Stimulated activated memory B cell treated with anti-CD40 and anti-IgM and Interleukin-4, amounts not matched to agents 10 μg/mL and 1 μg/mL and 100 μg/mL, for 72 hours (primary cell): ENCODE results near the gene SLC7A1.

Experiments used
- ATAC-seq: fragments of 150-1000 bp; cut with Tn5 transposase; 2 replicates; pipeline ENCODE4 v1.10.0; 2021
- H3K27ac Mint-ChIP-seq: one replicate; pipeline ENCODE4 v1.8.0; 2022; ENCODE audit warnings: mild to moderate bottlenecking, mixed read lengths
- H3K27me3 Mint-ChIP-seq: one replicate; pipeline ENCODE4 v1.8.0; 2022; ENCODE audit warnings: mixed read lengths
- H3K36me3 Mint-ChIP-seq: one replicate; pipeline ENCODE4 v1.8.0; 2022; ENCODE audit warnings: mixed read lengths
- H3K4me1 Mint-ChIP-seq: one replicate; pipeline ENCODE4 v1.8.0; 2022; ENCODE audit warnings: mixed read lengths
- H3K4me3 Mint-ChIP-seq: one replicate; pipeline ENCODE4 v1.8.0; 2022; ENCODE audit warnings: mild to moderate bottlenecking, moderate library complexity, mixed read lengths
- H3K9me3 Mint-ChIP-seq: one replicate; pipeline ENCODE4 v1.8.0; 2022; ENCODE audit warnings: mixed read lengths

SLC7A1 gene

DNA sequence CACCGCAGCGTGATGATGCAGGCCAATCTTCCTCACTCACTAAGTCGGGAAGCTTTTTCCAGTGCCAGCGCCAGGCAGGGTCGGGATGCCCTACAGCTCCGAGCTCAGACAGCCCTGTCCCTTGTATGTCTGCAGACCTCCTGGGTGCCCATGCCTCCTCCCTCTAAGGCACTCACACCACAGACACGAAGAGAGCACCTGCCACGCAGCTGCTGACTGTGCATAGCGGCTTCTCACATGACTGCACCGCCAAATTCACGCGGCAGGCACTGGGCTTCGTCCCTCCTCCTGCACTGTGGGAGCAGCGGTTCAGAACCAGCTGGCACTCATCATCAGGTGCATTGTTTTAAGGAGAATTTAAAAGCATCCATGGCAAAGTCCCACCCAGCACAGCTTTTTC lies 88.1 kb downstream of the SLC7A1 start:
- Mint-ChIP-seq H3K27ac (no peak overlapping the region), H3K9me3 (no peaks in the 10 kb centered on the region), H3K4me1 (peaks cover 7% of the 10 kb centered on the region), H3K36me3 (peaks cover 7% of the 10 kb centered on the region), H3K27me3 (peaks cover 27% of the 10 kb centered on the region), H3K4me3 (no peak overlapping the region)
- ATAC-seq = no peak

- no peak for ATAC-seq
These were observed 89.5 kb downstream of the SLC7A1 start for GRCh38 chr13:29505950-29506349.

GRCh38 chr13:29505511-29505910 lies 90.0 kb downstream of the SLC7A1 start:
- Mint-ChIP-seq H3K4me1 (peaks cover 7% of the 10 kb centered on the region), H3K27me3 (peaks cover 27% of the 10 kb centered on the region), H3K9me3 (no peaks in the 10 kb centered on the region), H3K4me3 (no peak overlapping the region), H3K27ac (no peak overlapping the region), H3K36me3 (no peaks in the 10 kb centered on the region)
- ATAC-seq = no peak

More at GRCh38 chr13:29505950-29506349, 89.5 kb downstream of the SLC7A1 start:
- Mint-ChIP-seq H3K36me3 (no peaks in the 10 kb centered on the region), H3K4me1 (peaks cover 7% of the 10 kb centered on the region), H3K9me3 (no peaks in the 10 kb centered on the region), H3K4me3 (no peak overlapping the region), H3K27me3 (peaks cover 27% of the 10 kb centered on the region), H3K27ac (no peak overlapping the region)

- Mint-ChIP-seq H3K27me3 (peaks cover 27% of the 10 kb centered on the region), H3K4me1 (peaks cover 7% of the 10 kb centered on the region), H3K9me3 (no peaks in the 10 kb centered on the region), H3K27ac (no peak overlapping the region), H3K36me3 (no peaks in the 10 kb centered on the region), H3K4me3 (no peak overlapping the region)
- ATAC-seq = no peak
These were observed 90.8 kb downstream of the SLC7A1 start for GRCh38 chr13:29504691-29505090.

DNA sequence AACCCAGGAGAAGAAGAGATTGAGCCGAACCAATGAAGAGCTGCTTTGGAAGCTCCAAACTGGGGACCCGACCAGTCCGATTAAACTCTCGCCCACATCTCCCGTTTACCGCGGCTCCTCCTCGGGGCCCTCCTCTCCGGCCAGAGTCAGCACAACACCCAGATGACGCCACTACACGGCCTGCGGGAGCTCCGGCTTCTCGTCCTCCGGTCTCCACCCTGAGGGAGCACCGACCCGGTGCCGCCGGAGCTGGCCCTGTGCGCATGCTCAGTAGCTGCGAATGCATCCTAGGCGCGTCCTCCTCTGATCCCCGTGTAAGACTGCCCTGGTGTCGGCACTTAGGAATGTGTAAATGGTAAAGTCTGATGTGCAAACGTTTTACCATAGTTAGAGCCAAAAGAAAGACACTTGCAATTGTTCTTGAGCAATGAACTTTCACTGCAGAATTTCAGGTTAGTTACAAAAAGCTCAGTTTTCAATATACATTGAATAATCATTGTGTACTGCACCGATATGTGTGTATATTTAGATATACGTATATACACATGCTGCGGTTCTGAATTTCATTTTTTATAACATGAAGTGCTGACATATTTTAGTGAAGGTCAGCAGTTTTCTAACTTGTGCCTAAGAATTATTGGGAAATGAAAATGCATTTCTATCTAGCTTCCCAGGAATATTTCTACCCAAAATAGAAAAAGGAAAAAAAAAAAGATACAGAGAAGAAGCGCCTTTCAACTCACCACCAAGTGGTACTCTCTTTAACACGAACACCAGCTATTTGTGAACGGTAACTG lies 92.2 kb downstream of the SLC7A1 start:
- peaks cover 7% of the 10 kb centered on the region for H3K4me1 Mint-ChIP-seq
- H3K27me3 Mint-ChIP-seq = peaks cover 27% of the 10 kb centered on the region
- no peak overlapping the region for H3K27ac Mint-ChIP-seq
- H3K36me3 Mint-ChIP-seq = no peaks in the 10 kb centered on the region
- no peaks in the 10 kb centered on the region for H3K9me3 Mint-ChIP-seq
- ATAC-seq = no peak
- H3K4me3 Mint-ChIP-seq = no peak overlapping the region

DNA sequence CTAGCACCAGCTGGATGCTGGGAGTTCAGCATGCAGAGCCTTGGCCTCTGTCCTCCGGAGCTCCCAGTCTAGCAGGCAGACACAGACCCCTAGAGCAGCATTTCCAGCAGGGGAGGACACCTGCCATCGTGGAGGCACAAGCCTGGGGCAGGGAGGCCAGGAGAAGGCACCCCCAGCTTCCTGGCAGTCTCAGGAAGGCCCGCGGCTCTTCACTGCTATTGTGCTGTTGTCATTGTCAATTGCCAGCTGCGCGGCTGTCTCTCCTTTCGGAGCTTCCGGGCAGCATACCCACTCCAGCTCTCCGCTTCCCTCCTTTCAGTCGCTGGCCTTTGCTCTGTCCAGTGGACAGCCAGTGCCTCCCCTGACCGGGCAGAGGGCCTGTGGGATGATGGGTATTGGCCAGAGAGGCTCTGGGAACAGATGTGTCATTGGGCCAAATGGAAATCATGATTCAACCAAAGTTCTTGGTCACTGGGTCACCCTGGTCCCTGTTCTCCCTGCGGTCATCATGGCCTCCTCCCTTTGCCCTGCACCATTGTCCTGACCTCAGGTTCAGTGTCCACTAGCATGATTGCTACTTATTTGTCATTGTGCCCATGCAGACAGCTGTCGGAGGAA lies 93.0 kb downstream of the SLC7A1 start:
- no peak for ATAC-seq

DNA sequence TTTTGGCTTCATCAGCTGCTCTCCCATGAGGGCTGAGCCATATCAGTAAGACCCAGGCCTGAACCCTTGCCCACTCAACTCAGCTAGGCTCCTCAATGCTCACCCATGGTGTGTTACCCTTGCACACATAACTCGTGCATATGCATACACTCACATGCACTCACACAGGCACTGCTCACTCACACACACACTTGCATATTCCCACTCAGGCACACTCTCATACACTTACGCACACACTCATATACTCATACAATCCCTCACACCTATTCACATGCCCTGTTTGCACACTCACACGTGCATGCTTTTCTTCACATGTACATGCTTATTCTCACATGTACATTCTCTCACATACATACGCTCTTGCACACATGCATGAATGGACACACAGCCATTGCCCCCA lies 93.8 kb downstream of the SLC7A1 start:
- Mint-ChIP-seq H3K9me3 (no peaks in the 10 kb centered on the region), H3K27ac (no peak overlapping the region), H3K4me3 (no peak overlapping the region), H3K4me1 (peaks cover 13% of the 10 kb centered on the region), H3K36me3 (no peaks in the 10 kb centered on the region), H3K27me3 (peaks cover 27% of the 10 kb centered on the region)
- ATAC-seq = no peak

More for the DNA sequence above, 93.0 kb downstream of the SLC7A1 start:
- H3K4me3 Mint-ChIP-seq = no peak overlapping the region
- H3K27me3 Mint-ChIP-seq = peaks cover 27% of the 10 kb centered on the region
- no peak overlapping the region for H3K27ac Mint-ChIP-seq
- H3K4me1 Mint-ChIP-seq = peaks cover 7% of the 10 kb centered on the region
- no peaks in the 10 kb centered on the region for H3K9me3 Mint-ChIP-seq
- no peaks in the 10 kb centered on the region for H3K36me3 Mint-ChIP-seq

GRCh38 chr13:29500386-29500785 lies 95.1 kb downstream of the SLC7A1 start:
- Mint-ChIP-seq H3K36me3 (no peaks in the 10 kb centered on the region), H3K27ac (no peak overlapping the region), H3K9me3 (no peaks in the 10 kb centered on the region), H3K4me3 (no peak overlapping the region), H3K4me1 (peaks cover 26% of the 10 kb centered on the region), H3K27me3 (peaks cover 22% of the 10 kb centered on the region)
- ATAC-seq = no peak

- Mint-ChIP-seq H3K4me1 (peaks cover 26% of the 10 kb centered on the region), H3K36me3 (no peaks in the 10 kb centered on the region), H3K4me3 (no peak overlapping the region), H3K27me3 (peaks cover 17% of the 10 kb centered on the region), H3K9me3 (no peaks in the 10 kb centered on the region), H3K27ac (no peak overlapping the region)
- ATAC-seq = no peak
These were observed 95.9 kb downstream of the SLC7A1 start for GRCh38 chr13:29499506-29500165.

GRCh38 chr13:29498426-29499040 lies 97.0 kb downstream of the SLC7A1 start:
- ATAC-seq = no peak
- peaks cover 9% of the 10 kb centered on the region for H3K27me3 Mint-ChIP-seq
- no peak overlapping the region for H3K4me3 Mint-ChIP-seq
- no peak overlapping the region for H3K27ac Mint-ChIP-seq
- no peaks in the 10 kb centered on the region for H3K9me3 Mint-ChIP-seq
- no peaks in the 10 kb centered on the region for H3K36me3 Mint-ChIP-seq
- H3K4me1 Mint-ChIP-seq = peaks cover 33% of the 10 kb centered on the region

GRCh38 chr13:29497137-29497654 lies 98.3 kb downstream of the SLC7A1 start:
- peaks cover 26% of the 10 kb centered on the region for H3K4me1 Mint-ChIP-seq
- no peak overlapping the region for H3K4me3 Mint-ChIP-seq
- no peak for ATAC-seq
- no peaks in the 10 kb centered on the region for H3K9me3 Mint-ChIP-seq
- no peaks in the 10 kb centered on the region for H3K36me3 Mint-ChIP-seq
- H3K27me3 Mint-ChIP-seq = no peaks in the 10 kb centered on the region
- H3K27ac Mint-ChIP-seq = no peak overlapping the region

- no peaks in the 10 kb centered on the region for H3K36me3 Mint-ChIP-seq
- H3K9me3 Mint-ChIP-seq = no peaks in the 10 kb centered on the region
- no peaks in the 10 kb centered on the region for H3K27me3 Mint-ChIP-seq
- H3K4me3 Mint-ChIP-seq = peak overlapping the region; percentile 46
- peak overlapping the region; percentile 18 for H3K27ac Mint-ChIP-seq
- ATAC-seq = peak; percentile 90
- peaks cover 26% of the 10 kb centered on the region for H3K4me1 Mint-ChIP-seq
These were observed 99.2 kb downstream of the SLC7A1 start for GRCh38 chr13:29496241-29496712.

GRCh38 chr13:29494520-29494919 lies 101.0 kb downstream of the SLC7A1 start:
- Mint-ChIP-seq H3K36me3 (no peaks in the 10 kb centered on the region), H3K9me3 (no peaks in the 10 kb centered on the region), H3K27ac (no peak overlapping the region), H3K27me3 (no peaks in the 10 kb centered on the region), H3K4me3 (no peak overlapping the region), H3K4me1 (peaks cover 26% of the 10 kb centered on the region)
- ATAC-seq = no peak

DNA sequence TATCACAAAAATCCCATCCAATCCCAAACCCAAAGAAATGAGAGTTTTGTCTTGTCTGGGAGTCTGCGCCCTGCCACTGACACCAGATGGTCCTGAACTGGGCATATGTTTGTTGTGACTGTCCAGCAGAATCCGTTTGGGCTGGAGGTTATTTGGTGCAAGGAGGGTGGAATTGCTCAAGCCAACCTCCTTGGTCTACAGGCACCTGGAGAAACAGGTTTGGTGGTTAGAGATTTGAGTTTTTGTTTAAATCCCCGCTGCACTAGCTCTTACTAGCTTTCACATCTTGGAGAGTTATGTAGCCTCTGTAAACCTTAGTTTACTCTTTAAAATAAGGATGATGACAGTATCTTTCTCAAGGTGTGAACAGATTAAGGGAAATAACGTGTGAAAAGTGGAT lies 101.7 kb downstream of the SLC7A1 start:
- H3K4me1 Mint-ChIP-seq = peaks cover 26% of the 10 kb centered on the region
- H3K36me3 Mint-ChIP-seq = no peaks in the 10 kb centered on the region
- H3K9me3 Mint-ChIP-seq = no peaks in the 10 kb centered on the region
- no peak overlapping the region for H3K27ac Mint-ChIP-seq
- H3K4me3 Mint-ChIP-seq = no peak overlapping the region
- no peaks in the 10 kb centered on the region for H3K27me3 Mint-ChIP-seq
- ATAC-seq = no peak

GRCh38 chr13:29491248-29491647 lies 104.2 kb downstream of the SLC7A1 start:
- Mint-ChIP-seq H3K4me3 (no peak overlapping the region), H3K27me3 (no peaks in the 10 kb centered on the region), H3K36me3 (no peaks in the 10 kb centered on the region), H3K9me3 (no peaks in the 10 kb centered on the region), H3K4me1 (peaks cover 21% of the 10 kb centered on the region), H3K27ac (no peak overlapping the region)
- ATAC-seq = no peak
